ENCODE data around the gene XPNPEP2.

XPNPEP2 gene

GRCh38 chrX:129754056-129755024 is 15.6 kb downstream of the XPNPEP2 start:
- peak; percentile 9 for DNase-seq

GRCh38 chrX:129755779-129756650 is 17.2 kb downstream of the XPNPEP2 start:
- DNase-seq, result no peak

GRCh38 chrX:129759576-129760061 is 20.8 kb downstream of the XPNPEP2 start:
- DNase-seq, result no peak

- no peak for DNase-seq
Measured at GRCh38 chrX:129760155-129760554, 21.4 kb downstream of the XPNPEP2 start.

- no peak for DNase-seq
Measured at GRCh38 chrX:129760981-129761380, 22.2 kb downstream of the XPNPEP2 start.

GRCh38 chrX:129761596-129761995 is 22.8 kb downstream of the XPNPEP2 start:
- no peak for DNase-seq

- no peak for DNase-seq
Measured at GRCh38 chrX:129762448-129762847, 23.7 kb downstream of the XPNPEP2 start.

GRCh38 chrX:129763666-129764065 is 24.9 kb downstream of the XPNPEP2 start:
- DNase-seq, result no peak

- DNase-seq, result no peak
Measured at GRCh38 chrX:129768186-129768585, 29.4 kb downstream of the XPNPEP2 start.

- no peak for DNase-seq
Measured at GRCh38 chrX:129768586-129769466, 30.0 kb downstream of the XPNPEP2 start.

GRCh38 chrX:129769467-129770154 is 30.8 kb downstream of the XPNPEP2 start:
- DNase-seq, result no peak

GRCh38 chrX:129771266-129771995 is 32.7 kb downstream of the XPNPEP2 start:
- no peak for DNase-seq

- DNase-seq, result no peak
Measured at GRCh38 chrX:129772796-129773431, 34.1 kb downstream of the XPNPEP2 start.

- peak; percentile 52 for DNase-seq
Measured at GRCh38 chrX:129773649-129774458, 35.1 kb downstream of the XPNPEP2 start.

- DNase-seq, result peak; percentile 90
Measured at GRCh38 chrX:129777218-129778030, 38.6 kb downstream of the XPNPEP2 start.

GRCh38 chrX:129779086-129779672 is 40.4 kb downstream of the XPNPEP2 start:
- no peak for DNase-seq

- no peak for DNase-seq
Measured at GRCh38 chrX:129779747-129780146, 41.0 kb downstream of the XPNPEP2 start, which contains the start of gene SASH3. Gene SASH3, plus strand, starts transcription at chrX:129779949. Its CDS starts 149 bp downstream, at chrX:129780098.

GRCh38 chrX:129780441-129781105 is 41.8 kb downstream of the XPNPEP2 start:
- DNase-seq, result no peak

Data from DMS53 (cell line).